PC-3 (cell line): ENCODE measurements around the gene CCBE1.

Experiments used
- EZH2 ChIP-seq: fragments of 300-600 bp; sonication (generic); IDR thresholded peaks from one replicate; pipeline ENCODE4 v1.6.1; 2017; ENCODE audit warnings: antibody characterized with exemption, mild to moderate bottlenecking, low read length; ENCODE audit not compliant: unreplicated experiment
- EZH2phosphoT487 ChIP-seq: fragments of 300-600 bp; sonication (generic); IDR thresholded peaks from 2 replicates; pipeline ENCODE4 v1.6.1; 2018; ENCODE audit warnings: mild to moderate bottlenecking, antibody characterized with exemption, low read length, borderline replicate concordance
- TF ChIP-seq, protein P1 (sequence below): fragments of 300-600 bp; sonication (generic); conservative IDR thresholded peaks from 2 replicates; pipeline ENCODE4 v1.5.1; 2017; ENCODE audit warnings: antibody characterized with exemption, low read depth, mild to moderate bottlenecking, low read length

DNA sequence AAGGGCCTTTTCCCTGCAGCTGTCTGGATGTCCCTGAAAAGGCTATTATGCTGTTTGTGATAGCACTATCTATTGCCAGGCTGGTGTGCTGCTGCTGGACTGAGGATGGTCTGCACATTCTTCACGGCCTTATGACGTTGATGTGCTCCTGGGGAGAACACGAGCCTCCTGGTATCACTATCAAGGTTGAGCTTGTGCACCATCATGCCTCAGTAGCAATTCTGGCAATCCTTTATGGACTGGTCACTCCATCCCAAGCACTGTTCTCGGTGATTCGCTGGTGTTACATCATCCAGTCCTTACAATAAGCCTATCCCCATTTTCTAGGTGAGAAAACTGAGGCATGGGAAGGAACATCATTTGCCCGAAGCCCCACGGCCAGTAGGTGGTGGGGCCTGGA, 18.2 kb upstream of the CCBE1 start:
- TF ChIP-seq, protein P1, sequence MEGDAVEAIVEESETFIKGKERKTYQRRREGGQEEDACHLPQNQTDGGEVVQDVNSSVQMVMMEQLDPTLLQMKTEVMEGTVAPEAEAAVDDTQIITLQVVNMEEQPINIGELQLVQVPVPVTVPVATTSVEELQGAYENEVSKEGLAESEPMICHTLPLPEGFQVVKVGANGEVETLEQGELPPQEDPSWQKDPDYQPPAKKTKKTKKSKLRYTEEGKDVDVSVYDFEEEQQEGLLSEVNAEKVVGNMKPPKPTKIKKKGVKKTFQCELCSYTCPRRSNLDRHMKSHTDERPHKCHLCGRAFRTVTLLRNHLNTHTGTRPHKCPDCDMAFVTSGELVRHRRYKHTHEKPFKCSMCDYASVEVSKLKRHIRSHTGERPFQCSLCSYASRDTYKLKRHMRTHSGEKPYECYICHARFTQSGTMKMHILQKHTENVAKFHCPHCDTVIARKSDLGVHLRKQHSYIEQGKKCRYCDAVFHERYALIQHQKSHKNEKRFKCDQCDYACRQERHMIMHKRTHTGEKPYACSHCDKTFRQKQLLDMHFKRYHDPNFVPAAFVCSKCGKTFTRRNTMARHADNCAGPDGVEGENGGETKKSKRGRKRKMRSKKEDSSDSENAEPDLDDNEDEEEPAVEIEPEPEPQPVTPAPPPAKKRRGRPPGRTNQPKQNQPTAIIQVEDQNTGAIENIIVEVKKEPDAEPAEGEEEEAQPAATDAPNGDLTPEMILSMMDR = no peak
- TF ChIP-seq EZH2 (no peak), EZH2phosphoT487 (no peak)
